HFFc6 (cell line): Measurements from ENCODE around the gene NUDT3. TPM values are rescaled to one million over a fixed set of nuclear protein-coding genes. Genes with fewer than 3 reads are reported as not detected.
"Not testable (repeated sequence)": the region's sequence is repeated elsewhere in the genome, so short reads cannot be mapped to it uniquely, and the experiment has no call there.

Experiments
- DNase-seq: peaks from one replicate; pipeline ENCODE4 v3.0.0-alpha.2; 2018
- H3K27ac Mint-ChIP-seq: 2 replicates; pipeline ENCODE4 v1.8.0; 2020; ENCODE audit warnings: mild to moderate bottlenecking, mixed read lengths
- H3K27me3 Mint-ChIP-seq: 2 replicates; pipeline ENCODE4 v1.8.0; 2021; ENCODE audit warnings: mild to moderate bottlenecking, moderate library complexity, mixed read lengths; ENCODE audit not compliant: insufficient read depth
- H3K36me3 Mint-ChIP-seq: 2 replicates; pipeline ENCODE4 v1.8.0; 2021; ENCODE audit warnings: low read depth, mixed read lengths
- H3K4me1 Mint-ChIP-seq: 2 replicates; pipeline ENCODE4 v1.8.0; 2020; ENCODE audit warnings: low read depth, mixed read lengths
- H3K4me3 Mint-ChIP-seq: 2 replicates; pipeline ENCODE4 v1.8.0; 2020; ENCODE audit warnings: mild to moderate bottlenecking, moderate library complexity, mixed read lengths
- H3K9me3 Mint-ChIP-seq: 2 replicates; pipeline ENCODE4 v1.8.0; 2020; ENCODE audit warnings: mild to moderate bottlenecking, mixed read lengths
- total RNA-seq, 6 experiments: library from RNA; stranded (reverse); fragmentation: NEBNext Ultra II Directional; extraction: Animal tissue kit (Norgen Biotek cat#: 25700); gene quantifications; 2 replicates in 1 of 6; 3 replicates in 5 of 6; pipeline ENCODE4 v1.2.3, GENCODE V29; 2021
- TF ChIP-seq, protein P1 (sequence below): fragments of 200-600 bp; sonication (generic); IDR thresholded peaks from 2 replicates; pipeline ENCODE4 v1.5.0; 2021; ENCODE audit warnings: antibody characterized with exemption, mild to moderate bottlenecking

Gene NUDT3
- total RNA-seq, 6 experiments from 2014 or later: 11.3 to 18.9 (median 16.6) TPM

GRCh38 chr6:34248198-34248726 lies 144.2 kb downstream of the NUDT3 start:
- Mint-ChIP-seq H3K27me3 (peaks cover 4% of the 10 kb centered on the region), H3K4me3 (peak overlapping the region; percentile 93), H3K4me1 (peaks cover 59% of the 10 kb centered on the region), H3K27ac (peak overlapping the region; percentile 98), H3K9me3 (no peaks in the 10 kb centered on the region), H3K36me3 (peaks cover 8% of the 10 kb centered on the region; the same call in 1 of the 2 replicates)
- DNase-seq: no peak
- TF ChIP-seq, protein P1, sequence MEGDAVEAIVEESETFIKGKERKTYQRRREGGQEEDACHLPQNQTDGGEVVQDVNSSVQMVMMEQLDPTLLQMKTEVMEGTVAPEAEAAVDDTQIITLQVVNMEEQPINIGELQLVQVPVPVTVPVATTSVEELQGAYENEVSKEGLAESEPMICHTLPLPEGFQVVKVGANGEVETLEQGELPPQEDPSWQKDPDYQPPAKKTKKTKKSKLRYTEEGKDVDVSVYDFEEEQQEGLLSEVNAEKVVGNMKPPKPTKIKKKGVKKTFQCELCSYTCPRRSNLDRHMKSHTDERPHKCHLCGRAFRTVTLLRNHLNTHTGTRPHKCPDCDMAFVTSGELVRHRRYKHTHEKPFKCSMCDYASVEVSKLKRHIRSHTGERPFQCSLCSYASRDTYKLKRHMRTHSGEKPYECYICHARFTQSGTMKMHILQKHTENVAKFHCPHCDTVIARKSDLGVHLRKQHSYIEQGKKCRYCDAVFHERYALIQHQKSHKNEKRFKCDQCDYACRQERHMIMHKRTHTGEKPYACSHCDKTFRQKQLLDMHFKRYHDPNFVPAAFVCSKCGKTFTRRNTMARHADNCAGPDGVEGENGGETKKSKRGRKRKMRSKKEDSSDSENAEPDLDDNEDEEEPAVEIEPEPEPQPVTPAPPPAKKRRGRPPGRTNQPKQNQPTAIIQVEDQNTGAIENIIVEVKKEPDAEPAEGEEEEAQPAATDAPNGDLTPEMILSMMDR: no peak

GRCh38 chr6:34247481-34248197 lies 144.8 kb downstream of the NUDT3 start:
- Mint-ChIP-seq H3K36me3 (peaks cover 13% of the 10 kb centered on the region; the same call in 1 of the 2 replicates), H3K4me3 (peak overlapping the region; percentile 93), H3K4me1 (peaks cover 65% of the 10 kb centered on the region), H3K9me3 (no peaks in the 10 kb centered on the region), H3K27me3 (peaks cover 4% of the 10 kb centered on the region), H3K27ac (peak overlapping the region; percentile 98)
- TF ChIP-seq, protein P1: no peak
- DNase-seq: no peak

- no peak for DNase-seq
- H3K27me3 Mint-ChIP-seq: peaks cover 4% of the 10 kb centered on the region
- peak overlapping the region; percentile 39 for H3K4me3 Mint-ChIP-seq
- TF ChIP-seq, protein P1: peak; percentile 74
- peaks cover 73% of the 10 kb centered on the region for H3K4me1 Mint-ChIP-seq
- peak overlapping the region; percentile 98 for H3K27ac Mint-ChIP-seq
- H3K36me3 Mint-ChIP-seq: peaks cover 22% of the 10 kb centered on the region; the same call in 1 of the 2 replicates
- no peaks in the 10 kb centered on the region for H3K9me3 Mint-ChIP-seq
Observed at GRCh38 chr6:34246563-34247391, 145.7 kb downstream of the NUDT3 start.

DNA sequence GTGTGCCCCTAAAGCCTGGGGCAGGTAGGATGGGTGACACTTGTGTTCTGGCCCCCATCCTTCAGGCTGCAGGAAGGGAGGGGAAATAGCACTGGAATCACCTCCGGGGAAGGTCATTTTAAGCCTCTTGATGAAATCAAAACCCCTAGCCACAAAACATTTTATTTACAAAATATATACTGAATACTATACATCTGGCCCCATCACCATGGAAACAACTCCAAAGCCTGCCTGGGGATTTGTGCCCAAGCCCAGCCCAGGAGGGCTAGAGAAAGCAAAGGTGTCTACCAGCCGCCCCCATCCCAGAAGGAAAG lies 146.3 kb downstream of the NUDT3 start:
- Mint-ChIP-seq H3K9me3 (no peaks in the 10 kb centered on the region), H3K4me1 (peaks cover 79% of the 10 kb centered on the region), H3K27me3 (peaks cover 4% of the 10 kb centered on the region), H3K27ac (peak overlapping the region; percentile 98), H3K4me3 (peak overlapping the region; percentile 39), H3K36me3 (peaks cover 23% of the 10 kb centered on the region; the same call in 1 of the 2 replicates)
- TF ChIP-seq, protein P1: no peak
- no peak for DNase-seq

DNA sequence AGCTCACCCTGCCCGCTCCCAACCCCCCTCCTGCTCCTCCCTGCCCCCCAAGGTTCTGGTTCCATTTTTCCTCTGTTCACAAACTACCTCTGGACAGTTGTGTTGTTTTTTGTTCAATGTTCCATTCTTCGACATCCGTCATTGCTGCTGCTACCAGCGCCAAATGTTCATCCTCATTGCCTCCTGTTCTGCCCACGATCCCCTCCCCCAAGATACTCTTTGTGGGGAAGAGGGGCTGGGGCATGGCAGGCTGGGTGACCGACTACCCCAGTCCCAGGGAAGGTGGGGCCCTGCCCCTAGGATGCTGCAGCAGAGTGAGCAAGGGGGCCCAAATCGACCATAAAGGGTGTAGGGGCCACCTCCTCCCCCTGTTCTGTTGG lies 146.7 kb downstream of the NUDT3 start:
- not testable (repeated sequence) for H3K27me3 Mint-ChIP-seq, DNase-seq, H3K4me3 Mint-ChIP-seq, H3K9me3 Mint-ChIP-seq
- Mint-ChIP-seq H3K4me1 (peaks cover 84% of the 10 kb centered on the region), H3K36me3 (peaks cover 27% of the 10 kb centered on the region; the same call in 1 of the 2 replicates), H3K27ac (peak overlapping the region; percentile 98)

DNA sequence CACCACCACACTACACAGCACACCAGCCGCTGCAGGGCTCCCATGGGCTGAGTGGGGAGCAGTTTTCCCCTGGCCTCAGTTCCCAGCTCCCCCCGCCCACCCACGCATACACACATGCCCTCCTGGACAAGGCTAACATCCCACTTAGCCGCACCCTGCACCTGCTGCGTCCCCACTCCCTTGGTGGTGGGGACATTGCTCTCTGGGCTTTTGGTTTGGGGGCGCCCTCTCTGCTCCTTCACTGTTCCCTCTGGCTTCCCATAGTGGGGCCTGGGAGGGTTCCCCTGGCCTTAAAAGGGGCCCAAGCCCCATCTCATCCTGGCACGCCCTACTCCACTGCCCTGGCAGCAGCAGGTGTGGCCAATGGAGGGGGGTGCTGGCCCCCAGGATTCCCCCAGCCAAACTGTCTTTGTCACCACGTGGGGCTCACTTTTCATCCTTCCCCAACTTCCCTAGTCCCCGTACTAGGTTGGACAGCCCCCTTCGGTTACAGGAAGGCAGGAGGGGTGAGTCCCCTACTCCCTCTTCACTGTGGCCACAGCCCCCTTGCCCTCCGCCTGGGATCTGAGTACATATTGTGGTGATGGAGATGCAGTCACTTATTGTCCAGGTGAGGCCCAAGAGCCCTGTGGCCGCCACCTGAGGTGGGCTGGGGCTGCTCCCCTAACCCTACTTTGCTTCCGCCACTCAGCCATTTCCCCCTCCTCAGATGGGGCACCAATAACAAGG lies 147.3 kb downstream of the NUDT3 start:
- H3K36me3 Mint-ChIP-seq: peaks cover 28% of the 10 kb centered on the region; the same call in 1 of the 2 replicates
- not testable (repeated sequence) for H3K9me3 Mint-ChIP-seq, H3K27me3 Mint-ChIP-seq, DNase-seq
- peak overlapping the region; percentile 78 for H3K4me3 Mint-ChIP-seq
- H3K4me1 Mint-ChIP-seq: peaks cover 88% of the 10 kb centered on the region
- peak overlapping the region; percentile 98 for H3K27ac Mint-ChIP-seq
